DMS79 (cell line): Measurements from ENCODE around the gene TIMP2.
"Not testable (repeated sequence)": the region's sequence is repeated elsewhere in the genome, so short reads cannot be mapped to it uniquely, and the experiment has no call there.

Experiments
- DNase-seq: peaks from one replicate; lab custom pipeline; 2025; lab: John Stamatoyannopoulos, UW

The TIMP2 gene

GRCh38 chr17:78867046-78867445, 58.1 kb downstream of the TIMP2 start:
- not testable (repeated sequence) for DNase-seq

DNA sequence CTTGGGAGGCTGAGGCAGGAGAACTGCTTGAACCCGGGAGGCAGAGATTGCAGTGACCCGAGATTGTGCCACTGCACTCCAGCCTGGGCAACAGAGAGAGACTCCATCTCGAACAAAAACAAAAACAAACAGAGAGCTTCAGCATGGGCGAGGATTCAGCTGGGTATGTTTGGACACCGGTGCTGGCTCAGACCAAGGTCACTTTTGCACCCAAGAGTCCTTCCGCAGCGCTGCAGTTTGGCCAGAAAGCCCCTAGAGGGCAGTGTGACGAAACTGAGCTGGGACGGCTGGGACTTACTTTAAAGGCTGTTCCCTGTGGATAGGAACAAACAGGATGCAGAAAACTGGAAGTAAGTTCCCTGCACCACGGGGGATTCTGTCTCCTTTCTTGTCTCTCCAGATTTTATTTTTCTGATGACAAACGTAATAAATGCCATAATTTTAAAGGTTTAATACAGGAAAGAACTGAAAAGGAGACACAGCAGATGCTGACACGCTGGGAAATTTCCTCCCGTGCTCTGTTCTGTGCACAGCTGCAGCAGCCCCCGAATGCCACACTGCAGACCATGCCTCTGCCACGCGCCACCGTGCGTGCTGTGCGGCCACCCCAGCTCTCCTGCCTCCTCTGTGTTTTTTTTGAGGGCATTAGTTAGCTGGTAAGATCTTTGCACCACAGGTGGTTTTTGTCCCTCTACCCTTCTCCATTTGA, 59.4 kb downstream of the TIMP2 start:
- DNase-seq = no peak

DNA sequence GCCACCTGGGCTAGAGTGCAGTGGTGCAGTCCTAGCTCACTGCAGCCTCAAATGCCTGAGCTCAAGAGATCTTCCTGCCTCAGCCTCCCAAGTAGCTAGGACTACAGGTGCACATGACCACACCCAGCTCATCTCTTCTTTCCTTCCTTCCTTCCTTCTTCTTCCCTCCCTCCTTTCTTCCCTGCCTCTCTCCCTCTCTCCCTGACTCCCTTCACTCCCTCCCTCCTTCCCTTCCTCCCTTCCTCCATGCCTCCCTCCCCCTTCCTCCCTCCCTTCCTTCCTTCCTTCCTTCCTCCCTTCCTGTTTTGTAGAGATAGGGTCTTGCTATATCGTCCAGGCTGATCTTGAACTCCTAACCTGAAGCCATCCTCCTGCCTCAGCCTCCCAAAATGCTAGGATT, 61.1 kb downstream of the TIMP2 start:
- no peak for DNase-seq

- no peak for DNase-seq
Measured at GRCh38 chr17:78862073-78863023, 62.8 kb downstream of the TIMP2 start.

DNA sequence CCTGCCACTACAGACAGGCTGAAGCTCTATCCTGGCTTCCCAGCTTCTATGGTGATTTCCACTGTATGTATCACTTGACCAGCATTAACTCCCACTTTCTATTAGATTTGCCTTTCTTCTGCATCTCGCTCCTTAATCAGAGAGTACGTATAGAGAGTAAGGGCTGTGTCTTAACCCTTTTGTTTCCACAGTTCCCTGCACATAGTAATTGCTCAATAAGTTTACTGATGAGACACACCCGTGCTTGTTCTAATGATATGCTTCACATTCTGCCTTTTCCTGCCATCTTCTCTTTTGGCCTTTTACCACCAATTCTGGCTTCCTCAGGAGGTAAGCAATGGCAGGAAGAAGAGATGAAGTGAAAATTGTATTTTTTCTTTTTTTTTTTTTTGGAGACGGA, 64.0 kb downstream of the TIMP2 start:
- no peak for DNase-seq

DNA sequence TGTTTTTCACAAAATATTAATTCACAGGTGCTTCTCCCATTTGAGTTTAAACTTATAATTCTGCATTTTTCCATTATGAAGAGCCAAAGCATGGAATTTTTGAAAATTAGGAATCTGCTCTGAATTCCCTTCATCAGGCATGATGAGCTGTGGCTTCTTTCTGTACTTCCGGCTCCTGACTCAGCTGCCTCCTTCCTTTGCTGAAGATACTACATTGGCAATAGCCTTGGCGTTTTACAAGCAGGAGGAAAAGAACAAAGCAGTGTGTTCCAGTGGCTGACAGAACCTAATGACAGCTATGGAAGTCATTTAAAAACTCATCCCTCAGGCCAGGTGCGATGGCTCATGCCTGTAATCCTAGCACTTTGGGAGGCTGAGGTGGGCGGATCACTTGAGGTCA, 66.1 kb downstream of the TIMP2 start:
- DNase-seq = no peak

- DNase-seq = no peak
Measured at GRCh38 chr17:78857266-78857665, 67.9 kb downstream of the TIMP2 start.

- DNase-seq = no peak
Measured at GRCh38 chr17:78855561-78856165, 69.5 kb downstream of the TIMP2 start.

GRCh38 chr17:78854508-78854907, 70.7 kb downstream of the TIMP2 start:
- no peak for DNase-seq

DNA sequence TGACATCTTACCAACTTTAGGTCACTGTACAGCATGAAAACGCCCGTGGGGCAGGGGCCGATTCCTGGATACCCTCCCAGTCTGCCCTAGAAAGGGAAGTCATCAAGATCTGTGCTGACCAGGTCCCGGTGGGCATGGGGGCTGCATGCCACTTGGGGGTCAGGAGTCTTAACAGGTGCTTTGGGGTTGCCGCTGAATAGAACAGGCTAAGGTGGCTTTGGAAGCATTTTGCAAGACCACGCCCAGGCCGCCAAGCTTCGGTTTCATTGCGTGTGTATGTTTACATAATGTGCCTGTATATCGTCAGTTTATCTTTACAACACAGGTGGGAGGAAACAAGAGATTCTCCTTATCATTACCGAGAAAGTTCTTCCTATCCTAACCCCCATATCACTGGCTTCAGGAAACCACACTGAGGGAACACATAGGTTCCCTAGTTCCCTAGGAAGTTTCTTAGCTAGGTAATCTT, 71.2 kb downstream of the TIMP2 start:
- DNase-seq = no peak

DNA sequence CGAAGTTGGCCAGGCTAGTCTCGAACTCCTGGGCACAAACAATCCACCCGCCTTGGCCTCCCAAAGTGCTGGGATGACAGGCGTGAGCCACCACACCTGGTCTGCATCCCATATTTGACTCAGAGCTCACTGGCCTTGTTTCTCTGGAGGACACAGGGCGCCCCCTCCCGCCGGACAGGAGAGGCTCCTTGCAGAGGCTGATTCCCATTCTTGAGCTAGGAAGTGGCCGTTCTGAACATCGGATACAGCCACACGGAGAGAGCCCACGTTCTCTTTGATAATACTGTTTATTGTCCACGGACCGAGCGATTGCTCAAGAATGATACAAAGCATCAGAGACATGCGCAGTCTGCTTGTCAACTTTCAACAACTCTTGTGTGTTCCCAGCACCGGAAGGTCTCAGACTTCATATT, 72.5 kb downstream of the TIMP2 start:
- DNase-seq = no peak

- DNase-seq = no peak
Measured at GRCh38 chr17:78849026-78849425, 76.2 kb downstream of the TIMP2 start.

DNA sequence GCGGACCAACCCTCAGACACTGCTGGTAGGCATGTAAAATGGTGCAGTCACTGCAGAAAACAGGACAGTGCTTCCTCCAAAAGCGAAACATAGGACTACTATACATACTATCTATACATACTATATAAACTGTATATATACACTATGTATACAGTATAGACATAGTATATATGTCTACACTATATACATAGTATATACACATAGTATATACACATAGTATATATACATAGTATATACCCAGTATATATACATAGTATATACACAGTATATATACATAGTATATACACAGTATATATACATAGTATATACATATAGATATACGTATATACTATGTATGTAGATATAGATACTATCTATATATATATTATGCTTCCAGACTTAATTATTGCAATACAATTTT, 78.1 kb downstream of the TIMP2 start:
- no peak for DNase-seq

GRCh38 chr17:78844301-78845005, 80.7 kb downstream of the TIMP2 start:
- no peak for DNase-seq

GRCh38 chr17:78842881-78843565, 82.2 kb downstream of the TIMP2 start:
- no peak for DNase-seq

- DNase-seq = peak; percentile 88
Measured at GRCh38 chr17:78840780-78841611, 84.2 kb downstream of the TIMP2 start, which contains the start of gene USP36. Gene USP36, minus strand, starts transcription at chr17:78840814. Its CDS starts 4,451 bp downstream, at chr17:78836363.

- no peak for DNase-seq
Measured at GRCh38 chr17:78840530-78840779, 84.7 kb downstream of the TIMP2 start.

DNA sequence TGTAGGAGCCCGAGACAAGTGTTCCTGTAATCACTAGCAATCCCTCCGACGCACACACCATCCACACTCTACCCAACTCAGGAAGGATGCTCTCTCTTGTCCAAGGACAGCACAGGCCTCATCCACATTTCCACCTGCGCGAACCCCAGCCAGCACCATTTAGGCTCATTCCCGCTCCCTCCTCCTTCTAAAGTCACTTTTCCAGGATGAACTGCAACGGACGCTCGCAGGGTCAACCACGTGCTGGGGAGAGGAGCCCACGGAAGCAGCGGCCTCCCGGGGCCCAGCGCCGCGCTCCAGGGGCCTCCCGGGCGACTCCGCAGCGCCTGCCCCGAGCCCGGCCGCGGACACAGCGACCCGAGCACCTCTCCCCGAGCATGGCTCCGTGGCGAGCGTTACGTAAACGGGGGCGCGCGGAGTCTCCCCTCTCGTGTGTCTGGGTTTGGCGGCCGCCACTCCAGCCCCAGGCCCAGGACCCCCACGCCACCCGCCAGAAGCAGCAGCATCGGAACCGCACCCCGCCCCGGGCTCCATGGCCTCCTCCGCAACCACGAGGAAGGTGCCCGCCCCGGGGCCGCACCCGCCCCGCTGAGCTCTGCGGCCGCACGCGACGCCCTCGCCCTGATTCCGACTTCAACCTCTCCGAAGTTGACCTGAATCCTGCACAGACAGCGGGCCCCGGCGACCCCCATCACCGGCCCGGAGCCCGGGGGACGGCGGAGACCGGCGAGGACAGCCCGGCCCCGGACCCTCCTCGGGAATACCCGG, 85.2 kb downstream of the TIMP2 start:
- DNase-seq = no peak

- DNase-seq = no peak
Measured at GRCh38 chr17:78839235-78839761, 85.9 kb downstream of the TIMP2 start.

- DNase-seq = no peak
Measured at GRCh38 chr17:78838574-78839005, 86.6 kb downstream of the TIMP2 start.
